H9 (cell line): Measurements from ENCODE around the gene TMEM98. TPM values are rescaled to one million over a fixed set of nuclear protein-coding genes. Genes with fewer than 3 reads are reported as not detected.

ENCODE experiments used
- DNase-seq: peaks from one replicate; pipeline ENCODE4 v3.0.0-alpha.2; 2017
- H2AFZ ChIP-seq: one replicate; pipeline ENCODE4 v1.6.1; 2013; ENCODE audit warnings: mild to moderate bottlenecking, low read length, control low read depth, moderate library complexity
- H2AK5ac ChIP-seq: 2 replicates; pipeline ENCODE4 v1.6.1; 2013; ENCODE audit warnings: low read length, control low read depth, mixed read lengths; ENCODE audit not compliant: insufficient read length
- H2BK120ac ChIP-seq: one replicate; pipeline ENCODE4 v1.6.1; 2013; ENCODE audit warnings: low read depth, mild to moderate bottlenecking, low read length, control low read depth, inconsistent platforms; ENCODE audit not compliant: poor library complexity, severe bottlenecking
- H2BK12ac ChIP-seq: 2 replicates; pipeline ENCODE4 v1.6.1; 2013; ENCODE audit warnings: low read length, control low read depth, mixed read lengths, low read depth; ENCODE audit not compliant: insufficient read length
- H2BK15ac ChIP-seq: 2 replicates; pipeline ENCODE4 v1.6.1; 2013; ENCODE audit warnings: low read depth, low read length, control low read depth
- H2BK20ac ChIP-seq: one replicate; pipeline ENCODE4 v1.6.1; 2013; ENCODE audit warnings: low read depth, mild to moderate bottlenecking, low read length, control low read depth, inconsistent platforms; ENCODE audit not compliant: poor library complexity, severe bottlenecking
- H2BK5ac ChIP-seq: 2 replicates; pipeline ENCODE4 v1.6.1; 2013; ENCODE audit warnings: low read length, control low read depth, mixed read lengths; ENCODE audit not compliant: insufficient read length
- H3K14ac ChIP-seq: 2 replicates; pipeline ENCODE4 v1.6.1; 2013; ENCODE audit warnings: low read length, control low read depth; ENCODE audit not compliant: insufficient read depth
- H3K18ac ChIP-seq: 2 replicates; pipeline ENCODE4 v1.6.1; 2013; ENCODE audit warnings: low read depth, mild to moderate bottlenecking, mixed read lengths, low read length, control low read depth; ENCODE audit not compliant: insufficient read length
- H3K23ac ChIP-seq: 2 replicates; pipeline ENCODE4 v1.6.1; 2013; ENCODE audit warnings: low read length, control low read depth, mixed read lengths, low read depth; ENCODE audit not compliant: insufficient read length
- H3K23me2 ChIP-seq: 2 replicates; pipeline ENCODE4 v1.6.1; 2013; ENCODE audit warnings: low read depth, mild to moderate bottlenecking, mixed read lengths, low read length, control low read depth; ENCODE audit not compliant: insufficient read length, poor library complexity, severe bottlenecking
- H3K27ac ChIP-seq: 2 replicates; pipeline ENCODE4 v1.5.1; 2013; ENCODE audit warnings: low read length, control low read depth, mixed read lengths, low read depth; ENCODE audit not compliant: insufficient read length
- H3K27me3 ChIP-seq: 2 replicates; pipeline ENCODE4 v1.6.1; 2013; ENCODE audit warnings: low read length, control low read depth, inconsistent platforms; ENCODE audit not compliant: insufficient read depth
- H3K4ac ChIP-seq: 2 replicates; pipeline ENCODE4 v1.6.1; 2013; ENCODE audit warnings: low read depth, mild to moderate bottlenecking, control low read depth, inconsistent platforms, low read length, moderate library complexity
- H3K4me1 ChIP-seq: 2 replicates; pipeline ENCODE4 v1.6.1; 2013; ENCODE audit warnings: low read length, control low read depth, inconsistent platforms; ENCODE audit not compliant: insufficient read depth
- H3K4me2 ChIP-seq: 2 replicates; pipeline ENCODE4 v1.6.1; 2013; ENCODE audit warnings: low read length, control low read depth, mixed read lengths; ENCODE audit not compliant: insufficient read length, insufficient read depth
- H3K56ac ChIP-seq: 2 replicates; pipeline ENCODE4 v1.6.1; 2013; ENCODE audit warnings: low read depth, mild to moderate bottlenecking, mixed read lengths, low read length, control low read depth; ENCODE audit not compliant: insufficient read length
- H3K79me1 ChIP-seq: 2 replicates; pipeline ENCODE4 v1.6.1; 2013; ENCODE audit warnings: low read depth, mild to moderate bottlenecking, moderate library complexity, low read length, control low read depth, inconsistent platforms; ENCODE audit not compliant: insufficient read depth, poor library complexity, severe bottlenecking
- H3K79me2 ChIP-seq: 2 replicates; pipeline ENCODE4 v1.6.1; 2013; ENCODE audit warnings: low read length, control low read depth, inconsistent platforms; ENCODE audit not compliant: insufficient read depth
- H3K9ac ChIP-seq: 2 replicates; pipeline ENCODE4 v1.6.1; 2013; ENCODE audit warnings: low read length, control low read depth, mixed read lengths; ENCODE audit not compliant: insufficient read length; ENCODE audit errors: extremely low read depth
- H3K9me3 ChIP-seq: one replicate; pipeline ENCODE4 v1.6.1; 2013; ENCODE audit warnings: low read depth, low read length, inconsistent platforms; ENCODE audit not compliant: control insufficient read depth
- H3T11ph ChIP-seq: one replicate; pipeline ENCODE4 v1.6.1; 2013; ENCODE audit warnings: mild to moderate bottlenecking, low read length, control low read depth, inconsistent platforms
- H4K20me1 ChIP-seq: one replicate; pipeline ENCODE4 v1.6.1; 2013; ENCODE audit not compliant: control insufficient read depth, insufficient read length, insufficient read depth
- H4K5ac ChIP-seq: 2 replicates; pipeline ENCODE4 v1.6.1; 2013; ENCODE audit warnings: low read depth, mild to moderate bottlenecking, mixed read lengths, low read length, control low read depth; ENCODE audit not compliant: insufficient read length
- H4K8ac ChIP-seq: replicated peaks from 2 replicates; pipeline ENCODE4 v1.6.1; 2013; ENCODE audit warnings: low read length, control low read depth, mixed read lengths, low read depth; ENCODE audit not compliant: insufficient read length
- H4K91ac ChIP-seq: 2 replicates; pipeline ENCODE4 v1.6.1; 2013; ENCODE audit warnings: low read depth, mild to moderate bottlenecking, moderate library complexity, mixed read lengths, low read length, control low read depth; ENCODE audit not compliant: insufficient read length
- H3K27ac Mint-ChIP-seq, 3 experiments: 2 replicates in 2 of 3; 3 replicates in 1 of 3; pipeline ENCODE4 v1.8.0; 2020 to 2021; ENCODE audit warnings: mixed read lengths in 3 of 3, mild to moderate bottlenecking in 1 of 3, moderate library complexity in 1 of 3
- H3K27me3 Mint-ChIP-seq: 2 replicates; pipeline ENCODE4 v1.8.0; 2021; ENCODE audit warnings: low read depth, mild to moderate bottlenecking, moderate library complexity, mixed read lengths
- H3K36me3 Mint-ChIP-seq, 3 experiments: 2 replicates in 2 of 3; 3 replicates in 1 of 3; pipeline ENCODE4 v1.8.0; 2020 to 2021; ENCODE audit warnings: low read depth in 3 of 3, mixed read lengths in 3 of 3; ENCODE audit not compliant: insufficient read depth in 1 of 3
- H3K4me1 Mint-ChIP-seq, 2 experiments: 2 replicates each; pipeline ENCODE4 v1.8.0; 2020; ENCODE audit warnings: mixed read lengths in 2 of 2
- H3K4me3 Mint-ChIP-seq, 2 experiments: 2 replicates in 1 of 2; 3 replicates in 1 of 2; pipeline ENCODE4 v1.8.0; 2020 to 2021; ENCODE audit warnings: mild to moderate bottlenecking in 2 of 2, mixed read lengths in 2 of 2, moderate library complexity in 1 of 2
- H3K9me3 Mint-ChIP-seq, 2 experiments: 2 replicates in 1 of 2; 3 replicates in 1 of 2; pipeline ENCODE4 v1.8.0; 2020; ENCODE audit warnings: mild to moderate bottlenecking in 2 of 2, mixed read lengths in 2 of 2, moderate library complexity in 1 of 2
- CTCF ChIP-seq: fragments of 200-600 bp; sonication (generic); conservative IDR thresholded peaks from 3 replicates; pipeline ENCODE4 v1.8.0; 2021; ENCODE audit warnings: antibody characterized with exemption, mild to moderate bottlenecking
- total RNA-seq: library from RNA; stranded (reverse); gene quantifications from 2 replicates; pipeline ENCODE4 v1.2.1, GENCODE V29; 2021

TMEM98 gene
- total RNA-seq, 1 experiment from 2014 or later = 78.4 TPM

- Histone ChIP-seq H2BK15ac (no peak overlapping the region), H2BK20ac (no peak overlapping the region), H4K8ac (no peak overlapping the region), H3K4me1 (no peaks in the 10 kb centered on the region), H3K4me2 (no peak overlapping the region), H3K23me2 (no peaks in the 10 kb centered on the region), H4K20me1 (no peaks in the 10 kb centered on the region), H3K27ac (no peak overlapping the region), H3K4ac (no peak overlapping the region), H3K9ac (no peak overlapping the region), H3K23ac (no peak overlapping the region), H2AFZ (no peak overlapping the region), H4K5ac (no peak overlapping the region), H4K91ac (no peak overlapping the region), H2BK120ac (no peak overlapping the region), H2AK5ac (no peak overlapping the region), H3K18ac (no peak overlapping the region), H3K27me3 (no peaks in the 10 kb centered on the region), H3T11ph (no peak overlapping the region), H3K9me3 (no peaks in the 10 kb centered on the region), H2BK12ac (no peak overlapping the region), H3K79me2 (no peaks in the 10 kb centered on the region), H3K14ac (no peak overlapping the region), H3K79me1 (no peaks in the 10 kb centered on the region), H2BK5ac (no peak overlapping the region), H3K56ac (no peak overlapping the region)
- Mint-ChIP-seq H3K27ac (no peak overlapping the region), H3K27me3 (peaks cover 6% of the 10 kb centered on the region), H3K9me3 (no peaks in the 10 kb centered on the region; a peak in 1 of 5 replicates), H3K4me3 (no peak overlapping the region), H3K4me1 (peaks cover 6 to 7% of the 10 kb centered on the region in 2 experiments), H3K36me3 (no peaks in the 10 kb centered on the region)
- no peak for DNase-seq
- TF ChIP-seq CTCF = no peak
Measured at GRCh38 chr17:32953045-32953444, 25.1 kb downstream of the TMEM98 start.
